ENCODE measurements around the gene MPZL3.
A peak's percentile ranks its signal among the peaks of the same experiment; 100 is the strongest.

The MPZL3 gene

GRCh38 chr11:118243161-118243560 is 9.0 kb downstream of the MPZL3 start:
- no peaks in the 10 kb centered on the region for H3K27me3 ChIP-seq (ENCODE audit: insufficient read depth, low read length, poor library complexity)
- no peak for TF ChIP-seq EZH2 (IDR thresholded peaks at IDR 0.05; ENCODE audit: borderline replicate concordance, low read depth, low read length, severe bottlenecking)
- no peak for TF ChIP-seq CTCF (IDR thresholded peaks at IDR 0.05; ENCODE audit: borderline replicate concordance, extremely low read depth, low read length, poor library complexity, severe bottlenecking)
- no peak for DNase-seq
- no peaks in the 10 kb centered on the region for H3K9me3 ChIP-seq (ENCODE audit: insufficient read depth, low read length, severe bottlenecking)
- H3K9ac ChIP-seq (ENCODE audit: low read depth, low read length), result no peak overlapping the region
- ATAC-seq (ENCODE audit: insufficient read depth, low read depth), result no peak
- H3K79me2 ChIP-seq (ENCODE audit: insufficient read depth, low read length), result no peaks in the 10 kb centered on the region
- H4K20me1 ChIP-seq (ENCODE audit: insufficient read depth, low read length), result no peaks in the 10 kb centered on the region
- no peaks in the 10 kb centered on the region for H3K36me3 ChIP-seq (ENCODE audit: insufficient read depth, low read length)
- H3K27ac ChIP-seq (ENCODE audit: low read length), result no peak overlapping the region
- no peaks in the 10 kb centered on the region for H3K4me1 ChIP-seq (ENCODE audit: insufficient read depth, low read length)
- no peak overlapping the region for H3K4me2 ChIP-seq (ENCODE audit: insufficient read depth, low read length)
- no peak overlapping the region for H3K4me3 ChIP-seq (ENCODE audit: low read depth in 1 of 2, low read length in 2 of 2)
- H2AFZ ChIP-seq (ENCODE audit: low read depth, low read length), result no peak overlapping the region

GRCh38 chr11:118241764-118242098 is 10.4 kb downstream of the MPZL3 start:
- DNase-seq, result no peak
- Histone ChIP-seq H3K79me2 (ENCODE audit: insufficient read depth, low read length) (no peaks in the 10 kb centered on the region), H3K4me1 (ENCODE audit: insufficient read depth, low read length) (no peaks in the 10 kb centered on the region), H3K9ac (ENCODE audit: low read depth, low read length) (no peak overlapping the region), H3K27ac (ENCODE audit: low read length) (no peak overlapping the region), H3K36me3 (ENCODE audit: insufficient read depth, low read length) (no peaks in the 10 kb centered on the region), H3K27me3 (ENCODE audit: insufficient read depth, low read length, poor library complexity) (no peaks in the 10 kb centered on the region), H3K9me3 (ENCODE audit: insufficient read depth, low read length, severe bottlenecking) (no peaks in the 10 kb centered on the region), H3K4me3 (ENCODE audit: low read depth in 1 of 2, low read length in 2 of 2) (no peak overlapping the region), H2AFZ (ENCODE audit: low read depth, low read length) (no peak overlapping the region), H3K4me2 (ENCODE audit: insufficient read depth, low read length) (no peak overlapping the region), H4K20me1 (ENCODE audit: insufficient read depth, low read length) (no peaks in the 10 kb centered on the region)
- ATAC-seq (ENCODE audit: insufficient read depth, low read depth), result no peak
- TF ChIP-seq EZH2 (IDR thresholded peaks at IDR 0.05; ENCODE audit: borderline replicate concordance, low read depth, low read length, severe bottlenecking), result no peak
- no peak for TF ChIP-seq CTCF (IDR thresholded peaks at IDR 0.05; ENCODE audit: borderline replicate concordance, extremely low read depth, low read length, poor library complexity, severe bottlenecking)

- H3K27me3 ChIP-seq (ENCODE audit: insufficient read depth, low read length, poor library complexity), result no peaks in the 10 kb centered on the region
- no peak overlapping the region for H3K9ac ChIP-seq (ENCODE audit: low read depth, low read length)
- no peaks in the 10 kb centered on the region for H3K4me1 ChIP-seq (ENCODE audit: insufficient read depth, low read length)
- no peaks in the 10 kb centered on the region for H3K79me2 ChIP-seq (ENCODE audit: insufficient read depth, low read length)
- DNase-seq (no peak), ATAC-seq (ENCODE audit: insufficient read depth, low read depth) (peak; percentile 64; the same call in 2 of the 3 replicates)
- H4K20me1 ChIP-seq (ENCODE audit: insufficient read depth, low read length), result no peaks in the 10 kb centered on the region
- no peak overlapping the region for H3K27ac ChIP-seq (ENCODE audit: low read length)
- TF ChIP-seq CTCF (IDR thresholded peaks at IDR 0.05; ENCODE audit: borderline replicate concordance, extremely low read depth, low read length, poor library complexity, severe bottlenecking), result no peak
- no peak for TF ChIP-seq EZH2 (IDR thresholded peaks at IDR 0.05; ENCODE audit: borderline replicate concordance, low read depth, low read length, severe bottlenecking)
- no peak overlapping the region for H2AFZ ChIP-seq (ENCODE audit: low read depth, low read length)
- no peaks in the 10 kb centered on the region for H3K9me3 ChIP-seq (ENCODE audit: insufficient read depth, low read length, severe bottlenecking)
- H3K4me2 ChIP-seq (ENCODE audit: insufficient read depth, low read length), result no peak overlapping the region
- no peaks in the 10 kb centered on the region for H3K36me3 ChIP-seq (ENCODE audit: insufficient read depth, low read length)
- no peak overlapping the region for H3K4me3 ChIP-seq (ENCODE audit: low read depth in 1 of 2, low read length in 2 of 2)
These were observed 11.0 kb downstream of the MPZL3 start for GRCh38 chr11:118240999-118241763.

All from DND-41 (cell line).